GM18519 (cell line): ENCODE results near the gene PKD2.
A peak's percentile ranks its signal among the peaks of the same experiment; 100 is the strongest.
"Not testable (repeated sequence)": the region's sequence is repeated elsewhere in the genome, so short reads cannot be mapped to it uniquely, and the experiment has no call there.

Experiments
- ATAC-seq: cut with Tn5 transposase; IDR thresholded peaks from one replicate; pipeline ENCODE4 v1.9.1; 2021; ENCODE audit warnings: mild to moderate bottlenecking, moderate library complexity; ENCODE audit not compliant: unreplicated experiment, low FRiP score

PKD2 gene

GRCh38 chr4:87985097-87985886 is 22.1 kb upstream of the PKD2 start:
- peak; percentile 69 for ATAC-seq

DNA sequence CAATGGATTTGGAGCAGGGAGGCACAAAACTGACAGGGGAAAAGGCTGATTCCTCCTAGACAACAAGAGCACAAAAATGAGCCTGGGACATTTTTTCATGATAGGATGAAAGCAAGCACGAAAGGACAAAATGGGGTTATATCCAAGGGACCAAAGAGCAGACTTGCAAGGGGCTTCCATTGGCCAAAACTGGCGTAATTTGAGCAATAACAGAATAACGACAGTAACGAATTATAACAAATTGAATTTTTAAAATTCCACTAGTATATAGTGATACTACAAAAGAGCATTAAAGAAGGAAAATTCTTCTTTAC is 21.6 kb upstream of the PKD2 start:
- no peak for ATAC-seq

DNA sequence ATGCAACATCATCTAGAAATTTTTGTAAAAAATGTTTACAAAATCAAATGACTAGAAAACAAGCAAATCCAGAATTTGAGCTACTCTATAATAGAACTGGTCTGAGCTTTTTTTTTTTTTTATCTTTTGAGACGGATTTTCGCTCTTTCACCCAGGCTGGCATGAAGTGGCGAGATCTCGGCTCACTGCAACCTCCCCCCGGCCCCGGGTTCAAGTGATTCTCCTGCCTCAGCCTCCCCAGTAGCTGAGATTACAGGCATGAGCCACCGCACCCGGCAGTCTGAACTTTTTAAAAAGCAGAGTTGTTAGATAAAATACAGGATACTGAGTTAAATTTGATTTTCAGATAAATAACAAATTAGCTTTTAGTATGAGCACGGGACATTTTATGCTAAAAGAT is 20.9 kb upstream of the PKD2 start:
- ATAC-seq, result no peak

DNA sequence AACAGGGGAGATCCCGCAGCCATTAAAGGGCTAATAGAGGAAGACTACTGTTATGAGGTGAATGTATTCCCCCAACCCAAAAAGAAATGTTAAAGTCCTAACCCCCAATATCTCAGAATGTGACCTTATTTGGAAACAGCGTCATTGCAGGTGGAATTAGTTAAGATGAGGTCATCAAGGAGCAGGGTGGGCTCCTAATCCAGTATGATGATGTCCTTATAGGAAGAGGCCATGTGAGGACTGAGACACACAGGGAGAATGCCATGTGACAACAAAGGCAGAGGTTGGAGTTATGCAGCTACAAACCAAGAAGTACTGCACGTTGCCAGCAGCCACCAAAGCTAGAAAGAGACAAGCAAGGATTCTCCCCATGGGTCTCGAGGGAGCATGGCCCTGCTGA is 17.7 kb upstream of the PKD2 start:
- no peak for ATAC-seq

- no peak for ATAC-seq
These were observed 12.0 kb upstream of the PKD2 start for GRCh38 chr4:87995435-87995834.

- ATAC-seq, result not testable (repeated sequence)
These were observed 8.2 kb upstream of the PKD2 start for GRCh38 chr4:87999191-87999691.

DNA sequence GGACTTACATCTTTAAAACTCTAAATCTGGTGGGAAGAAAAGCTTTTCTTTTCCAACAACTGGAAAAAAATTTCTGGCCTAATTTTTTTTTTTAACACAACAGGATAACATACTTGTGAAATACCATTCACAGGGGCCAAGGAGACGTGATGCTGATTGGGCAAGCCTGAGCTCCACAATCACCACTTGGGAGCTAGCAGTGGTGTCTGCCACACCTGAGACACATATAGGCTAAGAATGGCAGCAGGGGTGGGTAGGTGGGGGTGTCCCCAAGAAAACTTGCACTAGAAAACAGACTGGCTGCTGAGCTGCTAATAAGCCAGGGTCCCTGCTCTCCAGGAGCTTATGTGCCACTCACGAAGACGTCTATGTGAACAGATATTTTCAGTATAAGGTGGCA is 5.6 kb upstream of the PKD2 start:
- ATAC-seq, result no peak

DNA sequence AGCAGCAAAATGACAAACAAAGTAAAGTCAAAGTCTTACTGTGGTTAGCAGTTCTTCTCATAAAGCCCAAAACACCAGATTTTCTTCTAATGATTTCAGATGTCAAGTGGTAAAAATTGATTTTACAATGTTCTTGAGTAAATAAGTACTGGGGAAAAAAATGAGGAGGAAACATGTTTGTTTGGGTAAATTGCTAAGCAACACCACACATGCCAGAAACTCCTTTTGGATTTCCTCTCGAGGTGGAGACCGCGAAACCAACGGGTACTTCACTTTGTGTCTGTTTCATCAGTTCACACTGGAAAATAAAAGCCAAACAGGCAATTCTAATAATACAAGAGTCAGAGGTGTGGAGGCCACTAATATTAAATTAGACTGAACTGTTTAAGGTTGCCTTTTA is 4.6 kb upstream of the PKD2 start:
- no peak for ATAC-seq

- ATAC-seq, result no peak
These were observed 4.2 kb upstream of the PKD2 start for GRCh38 chr4:88003261-88003660.

- no peak for ATAC-seq
These were observed 2.4 kb upstream of the PKD2 start for GRCh38 chr4:88005076-88005475.

DNA sequence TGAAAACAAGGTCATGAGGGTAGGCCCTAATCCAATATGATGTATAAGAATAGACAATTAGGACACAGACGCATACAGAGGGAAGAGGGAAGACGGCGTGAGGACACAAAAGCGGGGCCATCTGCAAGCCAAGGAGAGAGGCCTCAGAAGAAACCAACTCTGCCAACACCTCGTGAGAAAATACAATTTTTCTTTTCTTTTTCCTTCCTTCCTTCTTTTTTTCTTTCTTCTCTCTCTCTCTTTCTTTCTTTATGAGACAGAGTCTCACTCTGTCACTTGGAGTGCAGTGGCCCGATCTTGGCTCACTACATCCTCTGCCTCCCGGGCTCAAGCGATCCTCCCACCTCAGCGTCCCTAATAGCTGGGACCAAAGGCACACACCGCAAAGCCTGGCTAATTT is 1.5 kb upstream of the PKD2 start:
- ATAC-seq, result no peak

GRCh38 chr4:88006956-88007303 is 505 bp upstream of the PKD2 start:
- ATAC-seq, result no peak

DNA sequence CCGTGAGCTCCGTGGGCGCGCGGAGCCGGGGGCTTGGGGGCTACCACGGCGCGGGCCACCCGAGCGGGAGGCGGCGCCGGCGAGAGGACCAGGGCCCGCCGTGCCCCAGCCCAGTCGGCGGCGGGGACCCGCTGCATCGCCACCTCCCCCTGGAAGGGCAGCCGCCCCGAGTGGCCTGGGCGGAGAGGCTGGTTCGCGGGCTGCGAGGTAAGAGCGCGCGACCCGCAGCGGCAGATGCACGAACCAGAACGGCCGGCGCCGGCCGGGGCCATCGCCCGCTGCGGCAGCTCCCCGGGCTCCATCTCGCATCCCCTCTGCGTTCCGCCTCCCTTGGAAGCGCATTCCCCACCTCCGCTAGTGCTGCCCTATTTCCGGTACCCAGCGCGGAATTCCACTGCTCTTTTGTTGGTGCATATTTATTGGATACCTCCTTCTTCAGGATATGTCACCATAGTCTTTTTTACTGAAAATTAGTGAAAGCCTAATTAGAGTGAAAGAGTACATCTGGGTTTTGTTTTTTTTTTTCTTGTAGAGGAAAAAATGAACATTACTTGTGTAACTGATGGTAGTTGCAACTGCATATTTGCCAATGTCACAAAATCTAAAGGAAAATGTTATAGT is 797 bp downstream of the PKD2 start:
- peak; percentile 11 for ATAC-seq

- no peak for ATAC-seq
These were observed 1.3 kb downstream of the PKD2 start for GRCh38 chr4:88008743-88009171.

- ATAC-seq, result no peak
These were observed 2.4 kb downstream of the PKD2 start for GRCh38 chr4:88009871-88010270.

DNA sequence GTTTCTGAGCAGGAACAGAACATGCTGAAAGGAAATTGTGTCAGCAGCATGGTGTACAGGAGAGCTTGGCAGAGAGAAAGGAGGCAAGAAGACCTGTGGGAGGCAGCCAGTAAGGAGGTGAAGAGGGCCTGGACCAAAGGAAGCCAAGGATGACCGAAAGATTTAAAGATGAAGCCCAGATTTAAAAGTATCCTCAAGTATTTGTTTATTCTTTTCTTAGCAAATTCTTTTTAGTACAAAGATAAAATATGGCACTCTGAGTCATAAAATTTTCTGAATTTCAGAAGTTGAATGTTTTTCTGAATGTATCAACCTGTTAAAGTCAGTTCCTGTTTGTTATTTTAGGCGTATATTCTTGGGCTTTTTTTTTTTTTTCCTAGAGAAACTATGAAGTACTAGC is 3.5 kb downstream of the PKD2 start:
- ATAC-seq, result no peak

GRCh38 chr4:88012647-88013046 is 5.2 kb downstream of the PKD2 start:
- peak; percentile 42 for ATAC-seq

DNA sequence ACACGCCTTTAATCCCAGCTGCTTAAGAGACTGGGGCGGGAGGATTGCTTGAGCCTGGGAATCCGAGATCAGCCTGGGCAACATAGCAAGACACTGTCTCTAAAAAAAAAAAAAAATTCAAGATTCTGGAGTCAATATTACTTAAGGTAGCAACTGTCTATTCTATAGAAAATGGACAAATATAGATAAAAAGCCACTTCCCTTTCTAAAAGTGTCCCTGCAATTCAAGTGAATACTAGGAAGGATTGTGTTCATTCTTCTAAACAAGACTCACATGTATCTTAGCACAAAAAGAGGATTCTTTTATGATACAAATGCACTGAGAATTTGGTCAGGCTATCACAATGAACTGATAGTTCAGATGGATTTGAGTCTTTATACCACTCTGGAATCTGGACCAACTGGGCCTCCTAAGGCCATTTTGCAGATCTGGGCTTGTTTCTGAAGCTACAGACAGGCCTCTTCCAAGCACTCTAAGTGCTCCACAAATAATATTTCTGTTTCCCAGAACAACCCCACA is 7.0 kb downstream of the PKD2 start:
- no peak for ATAC-seq

GRCh38 chr4:88015659-88016295 is 8.3 kb downstream of the PKD2 start:
- no peak for ATAC-seq

- ATAC-seq, result no peak
These were observed 10.3 kb downstream of the PKD2 start for GRCh38 chr4:88017516-88018297.

GRCh38 chr4:88018466-88018865 is 11.0 kb downstream of the PKD2 start:
- no peak for ATAC-seq
